ENCODE results near the gene CNDP2. TPM values are rescaled to one million over a fixed set of nuclear protein-coding genes. Genes with fewer than 3 reads are reported as not detected.

Gene CNDP2
- total RNA-seq, 1 donor from 2014 or later: 113 TPM

DNA sequence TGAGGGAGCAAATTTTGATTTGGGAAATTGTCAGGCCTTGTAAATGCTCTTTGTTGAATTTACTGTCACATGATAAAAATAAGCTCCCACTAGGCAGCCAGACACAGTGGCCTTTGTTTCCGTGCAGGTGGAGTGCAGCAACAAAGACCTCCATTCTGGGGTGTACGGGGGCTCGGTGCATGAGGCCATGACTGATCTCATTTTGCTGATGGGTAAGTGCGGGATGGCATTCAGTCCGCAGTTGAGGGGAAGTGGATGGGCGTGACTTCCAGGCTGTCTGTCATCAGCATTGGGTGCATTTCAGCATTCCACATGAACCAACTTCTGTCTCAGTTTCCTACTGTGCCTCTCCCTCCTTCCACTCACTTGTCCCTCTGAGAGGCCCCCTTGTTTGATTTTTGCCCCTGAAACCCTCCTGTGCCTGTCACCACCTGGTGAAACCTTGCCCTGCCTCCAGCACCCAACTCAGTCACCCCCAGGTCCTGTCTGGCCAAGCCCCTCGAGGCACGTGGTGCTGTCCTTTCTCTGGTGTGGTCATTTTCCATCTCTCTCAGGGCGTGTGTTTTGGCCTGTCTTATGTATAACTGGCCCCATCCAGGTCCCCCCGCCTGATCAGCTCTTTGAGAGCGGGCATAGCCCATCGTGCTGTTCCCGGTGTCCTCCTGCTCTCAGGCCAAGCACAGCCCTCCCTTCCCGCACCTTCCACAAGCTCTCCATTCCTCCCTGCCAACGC is 16.3 kb downstream of the CNDP2 start:
- peak overlapping the region; percentile 36 for H3K27ac Mint-ChIP-seq (ENCODE audit: unreplicated experiment)
- H3K36me3 Mint-ChIP-seq (ENCODE audit: low read depth, unreplicated experiment): peaks cover 53% of the 10 kb centered on the region
- peaks cover 6% of the 10 kb centered on the region for H3K27me3 Mint-ChIP-seq (ENCODE audit: unreplicated experiment)
- no peak for DNase-seq (ENCODE audit: low spot score)
- no peaks in the 10 kb centered on the region for H3K4me1 Mint-ChIP-seq (ENCODE audit: unreplicated experiment)
- peak overlapping the region; percentile 71 for H3K4me3 Mint-ChIP-seq (ENCODE audit: unreplicated experiment)
- peaks cover 4% of the 10 kb centered on the region for H3K9me3 Mint-ChIP-seq (ENCODE audit: unreplicated experiment)
- TF ChIP-seq, protein P1, sequence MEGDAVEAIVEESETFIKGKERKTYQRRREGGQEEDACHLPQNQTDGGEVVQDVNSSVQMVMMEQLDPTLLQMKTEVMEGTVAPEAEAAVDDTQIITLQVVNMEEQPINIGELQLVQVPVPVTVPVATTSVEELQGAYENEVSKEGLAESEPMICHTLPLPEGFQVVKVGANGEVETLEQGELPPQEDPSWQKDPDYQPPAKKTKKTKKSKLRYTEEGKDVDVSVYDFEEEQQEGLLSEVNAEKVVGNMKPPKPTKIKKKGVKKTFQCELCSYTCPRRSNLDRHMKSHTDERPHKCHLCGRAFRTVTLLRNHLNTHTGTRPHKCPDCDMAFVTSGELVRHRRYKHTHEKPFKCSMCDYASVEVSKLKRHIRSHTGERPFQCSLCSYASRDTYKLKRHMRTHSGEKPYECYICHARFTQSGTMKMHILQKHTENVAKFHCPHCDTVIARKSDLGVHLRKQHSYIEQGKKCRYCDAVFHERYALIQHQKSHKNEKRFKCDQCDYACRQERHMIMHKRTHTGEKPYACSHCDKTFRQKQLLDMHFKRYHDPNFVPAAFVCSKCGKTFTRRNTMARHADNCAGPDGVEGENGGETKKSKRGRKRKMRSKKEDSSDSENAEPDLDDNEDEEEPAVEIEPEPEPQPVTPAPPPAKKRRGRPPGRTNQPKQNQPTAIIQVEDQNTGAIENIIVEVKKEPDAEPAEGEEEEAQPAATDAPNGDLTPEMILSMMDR (IDR thresholded peaks at IDR 0.05; ENCODE audit: unreplicated experiment): no peak

DNA sequence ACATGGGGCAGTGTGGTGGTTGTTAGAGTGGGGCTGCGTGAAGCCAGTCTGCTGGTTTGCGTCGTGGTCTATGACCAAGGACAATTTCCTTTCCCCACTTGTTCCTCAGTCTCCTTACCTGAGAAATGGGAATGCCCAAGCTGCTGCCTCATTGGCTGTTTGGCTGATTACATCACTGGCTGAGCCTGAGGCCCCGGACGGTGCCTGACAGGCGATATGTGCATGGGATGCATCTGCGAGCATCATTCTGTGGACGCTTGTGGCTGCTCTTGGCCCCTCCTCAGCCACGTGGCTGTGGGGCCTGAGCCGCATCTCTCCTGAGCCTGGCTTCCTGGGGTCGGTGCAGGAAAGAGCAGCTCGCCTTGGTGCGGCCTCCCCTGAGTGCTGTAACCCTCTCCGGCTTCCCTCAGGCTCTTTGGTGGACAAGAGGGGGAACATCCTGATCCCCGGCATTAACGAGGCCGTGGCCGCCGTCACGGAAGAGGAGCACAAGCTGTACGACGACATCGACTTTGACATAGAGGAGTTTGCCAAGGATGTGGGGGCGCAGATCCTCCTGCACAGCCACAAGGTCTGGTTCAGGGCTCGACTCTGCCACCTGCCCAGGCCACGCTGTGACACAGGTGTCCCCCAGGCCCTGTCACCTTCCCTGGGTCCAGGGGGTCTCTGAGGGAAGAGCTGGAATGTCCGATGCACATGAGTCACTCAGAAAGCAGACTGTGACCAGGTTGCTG is 17.2 kb downstream of the CNDP2 start:
- no peak for DNase-seq (ENCODE audit: low spot score)
- Mint-ChIP-seq H3K27ac (ENCODE audit: unreplicated experiment) (peak overlapping the region; percentile 36), H3K4me1 (ENCODE audit: unreplicated experiment) (no peaks in the 10 kb centered on the region), H3K4me3 (ENCODE audit: unreplicated experiment) (peak overlapping the region; percentile 71), H3K36me3 (ENCODE audit: low read depth, unreplicated experiment) (peaks cover 49% of the 10 kb centered on the region), H3K27me3 (ENCODE audit: unreplicated experiment) (peaks cover 6% of the 10 kb centered on the region), H3K9me3 (ENCODE audit: unreplicated experiment) (peaks cover 4% of the 10 kb centered on the region)
- TF ChIP-seq, protein P1 (IDR thresholded peaks at IDR 0.05; ENCODE audit: unreplicated experiment): no peak

DNA sequence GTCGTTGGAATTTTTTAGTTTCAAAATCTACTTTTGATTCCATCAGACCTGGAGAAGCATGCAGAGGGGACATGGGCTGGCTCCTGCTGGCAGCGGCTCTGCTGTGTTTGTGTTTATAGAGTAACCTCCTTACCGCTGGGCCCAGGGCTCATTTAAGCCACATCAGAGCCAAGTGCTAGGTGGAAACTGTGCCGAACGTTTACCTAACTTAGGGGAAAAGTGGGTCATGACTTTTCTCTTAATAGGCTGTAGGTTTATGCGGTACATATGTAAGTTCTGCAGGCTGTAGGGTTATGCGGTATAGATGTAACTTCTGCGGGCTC is 17.7 kb downstream of the CNDP2 start:
- no peak for DNase-seq (ENCODE audit: low spot score)
- Mint-ChIP-seq H3K27me3 (ENCODE audit: unreplicated experiment) (peaks cover 6% of the 10 kb centered on the region), H3K4me1 (ENCODE audit: unreplicated experiment) (no peaks in the 10 kb centered on the region), H3K36me3 (ENCODE audit: low read depth, unreplicated experiment) (peaks cover 48% of the 10 kb centered on the region), H3K27ac (ENCODE audit: unreplicated experiment) (no peak overlapping the region), H3K4me3 (ENCODE audit: unreplicated experiment) (no peak overlapping the region), H3K9me3 (ENCODE audit: unreplicated experiment) (peaks cover 4% of the 10 kb centered on the region)
- TF ChIP-seq, protein P1 (IDR thresholded peaks at IDR 0.05; ENCODE audit: unreplicated experiment): no peak

DNA sequence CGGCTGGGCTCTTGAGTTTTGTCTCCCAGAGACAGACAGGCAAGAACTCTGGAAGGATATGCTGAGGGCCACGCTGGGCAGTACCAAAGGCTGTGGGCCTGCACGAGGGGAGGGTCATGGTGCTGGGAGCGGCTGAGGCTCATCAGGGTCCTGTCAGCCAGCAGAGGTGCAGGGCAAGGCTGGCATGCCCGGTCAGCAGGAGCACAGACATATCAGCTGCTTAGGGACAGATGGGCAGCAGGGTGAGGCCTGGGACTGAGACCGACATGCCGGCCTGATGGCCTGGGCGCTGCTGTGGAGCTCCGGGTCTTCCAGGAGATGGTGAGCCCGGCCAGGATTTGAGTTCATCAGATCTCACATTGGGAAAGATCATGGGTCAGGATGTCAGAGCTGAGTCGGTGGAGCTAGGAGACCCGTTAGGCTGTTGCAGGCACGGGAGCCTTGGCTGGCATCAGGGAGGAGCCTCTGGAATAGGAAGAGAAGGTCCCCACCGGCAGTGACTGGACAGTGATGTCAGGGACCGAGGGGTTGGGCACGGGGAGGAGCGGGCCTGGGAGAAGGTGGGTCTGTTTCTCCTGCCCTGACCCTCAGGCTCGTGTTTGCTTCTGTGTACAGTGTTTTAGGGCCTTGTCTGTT is 18.8 kb downstream of the CNDP2 start:
- no peak overlapping the region for H3K4me3 Mint-ChIP-seq (ENCODE audit: unreplicated experiment)
- DNase-seq (ENCODE audit: low spot score): no peak
- TF ChIP-seq, protein P1 (IDR thresholded peaks at IDR 0.05; ENCODE audit: unreplicated experiment): no peak
- H3K36me3 Mint-ChIP-seq (ENCODE audit: low read depth, unreplicated experiment): peaks cover 53% of the 10 kb centered on the region
- H3K9me3 Mint-ChIP-seq (ENCODE audit: unreplicated experiment): peaks cover 4% of the 10 kb centered on the region
- no peaks in the 10 kb centered on the region for H3K4me1 Mint-ChIP-seq (ENCODE audit: unreplicated experiment)
- peaks cover 6% of the 10 kb centered on the region for H3K27me3 Mint-ChIP-seq (ENCODE audit: unreplicated experiment)
- peak overlapping the region; percentile 36 for H3K27ac Mint-ChIP-seq (ENCODE audit: unreplicated experiment)
